GM12878 (cell line): ENCODE measurements around the gene SYNJ2. TPM values are rescaled to one million over a fixed set of nuclear protein-coding genes. Genes with fewer than 3 reads are reported as not detected.
A peak's percentile ranks its signal among the peaks of the same experiment; 100 is the strongest.

Source experiments
- CHD1 ChIP-seq: IDR thresholded peaks from 2 replicates; pipeline ENCODE4 v1.6.1; 2012; ENCODE audit warnings: low read depth, low read length, improper control_type of control experiment
- KDM1A ChIP-seq: fragments of 200-600 bp; sonication (generic); IDR thresholded peaks from 2 replicates; pipeline ENCODE4 v1.6.1; 2016; ENCODE audit warnings: borderline replicate concordance
- RAD21 ChIP-seq: IDR thresholded peaks from 2 replicates; pipeline ENCODE4 v1.6.1; 2011; ENCODE audit warnings: mild to moderate bottlenecking, low read depth, low read length, moderate library complexity; ENCODE audit not compliant: insufficient read depth
- SMC3 ChIP-seq: IDR thresholded peaks from 2 replicates; pipeline ENCODE4 v1.6.1; 2011; ENCODE audit warnings: low read length, improper control_type of control experiment, borderline replicate concordance
- TBL1XR1 ChIP-seq: IDR thresholded peaks from 2 replicates; pipeline ENCODE4 v1.6.1; 2012; ENCODE audit warnings: low read depth, low read length, improper control_type of control experiment
- polyA plus RNA-seq, 11 experiments: library from polyadenylated mRNA; depleted of rRNA in 4 of 11; unstranded in 6 of 11; stranded (reverse) in 5 of 11; fragments of >200 nt; fragmentation: Nextera tagmentation in 4 of 11; fragmentation: Illumina TruSeq in 1 of 11; extraction: Ambion mirVana in 4 of 11; extraction: Trizol in 1 of 11; gene quantifications; 1 replicate in 1 of 11; 2 replicates in 10 of 11; pipeline versions ENCODE4 v1.2.1 to v1.2.3, GENCODE V29; 2011 to 2016; ENCODE audit warnings: inconsistent platforms in 2 of 11, missing spikeins in 2 of 11, low read depth in 1 of 11
- total RNA-seq, 4 experiments: library from RNA; depleted of rRNA in 3 of 4; stranded (reverse); fragments of >200 nt in 3 of 4; fragmentation: Illumina TruSeq in 1 of 4; extraction: Trizol in 1 of 4; gene quantifications; 2 replicates each; pipeline versions ENCODE4 v1.2.1 to v1.2.3, GENCODE V29; 2013 to 2021
- TF ChIP-seq, protein P1 (sequence below): fragments of 450-650 bp; IDR thresholded peaks from 2 replicates; pipeline ENCODE4 v1.6.1; 2017; ENCODE audit warnings: mild to moderate bottlenecking
- TF ChIP-seq, protein P2 (sequence below): fragments of 450-650 bp; IDR thresholded peaks from 2 replicates; pipeline ENCODE4 v1.6.1; 2017; ENCODE audit warnings: antibody characterized with exemption, mild to moderate bottlenecking, moderate library complexity
- TF ChIP-seq, protein P3 (sequence below): IDR thresholded peaks from 2 replicates; pipeline ENCODE4 v1.6.1; 2011; ENCODE audit warnings: borderline replicate concordance, low read depth, mild to moderate bottlenecking, moderate library complexity, mixed read lengths, low read length; ENCODE audit not compliant: insufficient read depth; ENCODE audit errors: extremely low read length
- TF ChIP-seq, protein P4 (sequence below): fragments of 450-650 bp; IDR thresholded peaks from 2 replicates; pipeline ENCODE4 v1.6.1; 2017; ENCODE audit warnings: mild to moderate bottlenecking, low read depth, inconsistent platforms; ENCODE audit not compliant: poor library complexity, severe bottlenecking
- TF ChIP-seq, protein P5 (sequence below): fragments of 450-650 bp; IDR thresholded peaks from 2 replicates; pipeline ENCODE4 v1.6.1; 2016; ENCODE audit warnings: mild to moderate bottlenecking, moderate library complexity, borderline replicate concordance
- TF ChIP-seq, protein P6 (sequence below): IDR thresholded peaks from 2 replicates; pipeline ENCODE4 v1.6.1; 2012; ENCODE audit warnings: low read length, inconsistent platforms
- TF ChIP-seq, protein P7 (sequence below): fragments of 450-650 bp; IDR thresholded peaks from 2 replicates; pipeline ENCODE4 v1.6.1; 2017; ENCODE audit warnings: borderline replicate concordance

The SYNJ2 gene
- total and polyA plus RNA-seq, 10 of the 15 experiments (the other 5 are each of a cell fraction or from before 2014, with no cell fraction given), result 0.11 to 1.8 (median 0.57) TPM

DNA sequence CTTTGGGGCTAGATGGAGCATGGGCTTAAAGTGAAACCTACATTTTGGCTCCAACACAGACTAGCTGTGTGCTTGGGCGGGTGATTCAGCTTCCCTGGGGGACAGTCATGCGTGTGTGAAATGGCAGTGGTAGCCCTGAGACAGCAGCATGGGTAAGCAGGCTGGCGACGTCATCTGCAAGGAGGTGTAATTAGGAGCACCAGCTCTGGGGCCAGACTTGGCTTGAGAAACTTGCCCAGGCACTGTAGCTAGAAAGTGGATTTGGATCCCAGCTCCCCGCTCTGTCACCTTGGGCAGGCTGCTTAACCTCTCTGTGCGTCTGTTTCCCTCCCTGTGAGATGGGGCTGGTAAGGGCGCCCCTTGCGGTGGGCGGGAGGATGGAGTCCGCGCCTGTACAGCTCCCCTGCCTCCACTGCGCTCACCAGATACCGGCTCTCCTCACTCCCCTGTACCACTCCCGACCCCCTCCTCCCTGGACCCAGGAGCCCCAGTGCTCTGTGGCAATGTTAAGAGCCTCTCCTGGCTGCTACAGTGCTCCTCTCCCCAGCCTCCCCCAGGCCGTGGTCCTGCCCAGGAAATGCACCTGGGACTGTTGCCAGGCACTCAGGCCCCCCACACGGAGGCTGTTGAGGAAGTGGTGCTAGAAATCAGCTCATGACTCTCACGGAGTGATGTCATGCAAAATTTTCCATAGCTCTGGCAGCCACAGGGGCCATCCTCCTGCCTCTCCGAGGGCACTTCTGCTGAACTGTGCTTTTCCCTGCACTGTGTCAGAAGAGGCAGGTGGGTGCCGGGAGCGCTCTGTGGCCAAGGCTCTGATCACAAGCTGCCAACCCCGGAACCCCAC lies 44.6 kb downstream of the SYNJ2 start (continued):
- TF ChIP-seq, protein P1, sequence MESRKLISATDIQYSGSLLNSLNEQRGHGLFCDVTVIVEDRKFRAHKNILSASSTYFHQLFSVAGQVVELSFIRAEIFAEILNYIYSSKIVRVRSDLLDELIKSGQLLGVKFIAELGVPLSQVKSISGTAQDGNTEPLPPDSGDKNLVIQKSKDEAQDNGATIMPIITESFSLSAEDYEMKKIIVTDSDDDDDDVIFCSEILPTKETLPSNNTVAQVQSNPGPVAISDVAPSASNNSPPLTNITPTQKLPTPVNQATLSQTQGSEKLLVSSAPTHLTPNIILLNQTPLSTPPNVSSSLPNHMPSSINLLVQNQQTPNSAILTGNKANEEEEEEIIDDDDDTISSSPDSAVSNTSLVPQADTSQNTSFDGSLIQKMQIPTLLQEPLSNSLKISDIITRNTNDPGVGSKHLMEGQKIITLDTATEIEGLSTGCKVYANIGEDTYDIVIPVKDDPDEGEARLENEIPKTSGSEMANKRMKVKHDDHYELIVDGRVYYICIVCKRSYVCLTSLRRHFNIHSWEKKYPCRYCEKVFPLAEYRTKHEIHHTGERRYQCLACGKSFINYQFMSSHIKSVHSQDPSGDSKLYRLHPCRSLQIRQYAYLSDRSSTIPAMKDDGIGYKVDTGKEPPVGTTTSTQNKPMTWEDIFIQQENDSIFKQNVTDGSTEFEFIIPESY, result no peak
- TF ChIP-seq, protein P2, sequence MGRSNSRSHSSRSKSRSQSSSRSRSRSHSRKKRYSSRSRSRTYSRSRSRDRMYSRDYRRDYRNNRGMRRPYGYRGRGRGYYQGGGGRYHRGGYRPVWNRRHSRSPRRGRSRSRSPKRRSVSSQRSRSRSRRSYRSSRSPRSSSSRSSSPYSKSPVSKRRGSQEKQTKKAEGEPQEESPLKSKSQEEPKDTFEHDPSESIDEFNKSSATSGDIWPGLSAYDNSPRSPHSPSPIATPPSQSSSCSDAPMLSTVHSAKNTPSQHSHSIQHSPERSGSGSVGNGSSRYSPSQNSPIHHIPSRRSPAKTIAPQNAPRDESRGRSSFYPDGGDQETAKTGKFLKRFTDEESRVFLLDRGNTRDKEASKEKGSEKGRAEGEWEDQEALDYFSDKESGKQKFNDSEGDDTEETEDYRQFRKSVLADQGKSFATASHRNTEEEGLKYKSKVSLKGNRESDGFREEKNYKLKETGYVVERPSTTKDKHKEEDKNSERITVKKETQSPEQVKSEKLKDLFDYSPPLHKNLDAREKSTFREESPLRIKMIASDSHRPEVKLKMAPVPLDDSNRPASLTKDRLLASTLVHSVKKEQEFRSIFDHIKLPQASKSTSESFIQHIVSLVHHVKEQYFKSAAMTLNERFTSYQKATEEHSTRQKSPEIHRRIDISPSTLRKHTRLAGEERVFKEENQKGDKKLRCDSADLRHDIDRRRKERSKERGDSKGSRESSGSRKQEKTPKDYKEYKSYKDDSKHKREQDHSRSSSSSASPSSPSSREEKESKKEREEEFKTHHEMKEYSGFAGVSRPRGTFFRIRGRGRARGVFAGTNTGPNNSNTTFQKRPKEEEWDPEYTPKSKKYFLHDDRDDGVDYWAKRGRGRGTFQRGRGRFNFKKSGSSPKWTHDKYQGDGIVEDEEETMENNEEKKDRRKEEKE, result no peak
- TF ChIP-seq, protein P3, sequence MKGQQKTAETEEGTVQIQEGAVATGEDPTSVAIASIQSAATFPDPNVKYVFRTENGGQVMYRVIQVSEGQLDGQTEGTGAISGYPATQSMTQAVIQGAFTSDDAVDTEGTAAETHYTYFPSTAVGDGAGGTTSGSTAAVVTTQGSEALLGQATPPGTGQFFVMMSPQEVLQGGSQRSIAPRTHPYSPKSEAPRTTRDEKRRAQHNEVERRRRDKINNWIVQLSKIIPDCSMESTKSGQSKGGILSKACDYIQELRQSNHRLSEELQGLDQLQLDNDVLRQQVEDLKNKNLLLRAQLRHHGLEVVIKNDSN, result no peak
- TF ChIP-seq, protein P4, sequence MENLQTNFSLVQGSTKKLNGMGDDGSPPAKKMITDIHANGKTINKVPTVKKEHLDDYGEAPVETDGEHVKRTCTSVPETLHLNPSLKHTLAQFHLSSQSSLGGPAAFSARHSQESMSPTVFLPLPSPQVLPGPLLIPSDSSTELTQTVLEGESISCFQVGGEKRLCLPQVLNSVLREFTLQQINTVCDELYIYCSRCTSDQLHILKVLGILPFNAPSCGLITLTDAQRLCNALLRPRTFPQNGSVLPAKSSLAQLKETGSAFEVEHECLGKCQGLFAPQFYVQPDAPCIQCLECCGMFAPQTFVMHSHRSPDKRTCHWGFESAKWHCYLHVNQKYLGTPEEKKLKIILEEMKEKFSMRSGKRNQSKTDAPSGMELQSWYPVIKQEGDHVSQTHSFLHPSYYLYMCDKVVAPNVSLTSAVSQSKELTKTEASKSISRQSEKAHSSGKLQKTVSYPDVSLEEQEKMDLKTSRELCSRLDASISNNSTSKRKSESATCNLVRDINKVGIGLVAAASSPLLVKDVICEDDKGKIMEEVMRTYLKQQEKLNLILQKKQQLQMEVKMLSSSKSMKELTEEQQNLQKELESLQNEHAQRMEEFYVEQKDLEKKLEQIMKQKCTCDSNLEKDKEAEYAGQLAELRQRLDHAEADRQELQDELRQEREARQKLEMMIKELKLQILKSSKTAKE, result no peak
- TF ChIP-seq CHD1 (no peak), RAD21 (peak; percentile 19; the same call in 1 of the 2 replicates), KDM1A (no peak), SMC3 (peak; percentile 24; the same call in 1 of the 2 replicates), TBL1XR1 (no peak)
- TF ChIP-seq, protein P5, sequence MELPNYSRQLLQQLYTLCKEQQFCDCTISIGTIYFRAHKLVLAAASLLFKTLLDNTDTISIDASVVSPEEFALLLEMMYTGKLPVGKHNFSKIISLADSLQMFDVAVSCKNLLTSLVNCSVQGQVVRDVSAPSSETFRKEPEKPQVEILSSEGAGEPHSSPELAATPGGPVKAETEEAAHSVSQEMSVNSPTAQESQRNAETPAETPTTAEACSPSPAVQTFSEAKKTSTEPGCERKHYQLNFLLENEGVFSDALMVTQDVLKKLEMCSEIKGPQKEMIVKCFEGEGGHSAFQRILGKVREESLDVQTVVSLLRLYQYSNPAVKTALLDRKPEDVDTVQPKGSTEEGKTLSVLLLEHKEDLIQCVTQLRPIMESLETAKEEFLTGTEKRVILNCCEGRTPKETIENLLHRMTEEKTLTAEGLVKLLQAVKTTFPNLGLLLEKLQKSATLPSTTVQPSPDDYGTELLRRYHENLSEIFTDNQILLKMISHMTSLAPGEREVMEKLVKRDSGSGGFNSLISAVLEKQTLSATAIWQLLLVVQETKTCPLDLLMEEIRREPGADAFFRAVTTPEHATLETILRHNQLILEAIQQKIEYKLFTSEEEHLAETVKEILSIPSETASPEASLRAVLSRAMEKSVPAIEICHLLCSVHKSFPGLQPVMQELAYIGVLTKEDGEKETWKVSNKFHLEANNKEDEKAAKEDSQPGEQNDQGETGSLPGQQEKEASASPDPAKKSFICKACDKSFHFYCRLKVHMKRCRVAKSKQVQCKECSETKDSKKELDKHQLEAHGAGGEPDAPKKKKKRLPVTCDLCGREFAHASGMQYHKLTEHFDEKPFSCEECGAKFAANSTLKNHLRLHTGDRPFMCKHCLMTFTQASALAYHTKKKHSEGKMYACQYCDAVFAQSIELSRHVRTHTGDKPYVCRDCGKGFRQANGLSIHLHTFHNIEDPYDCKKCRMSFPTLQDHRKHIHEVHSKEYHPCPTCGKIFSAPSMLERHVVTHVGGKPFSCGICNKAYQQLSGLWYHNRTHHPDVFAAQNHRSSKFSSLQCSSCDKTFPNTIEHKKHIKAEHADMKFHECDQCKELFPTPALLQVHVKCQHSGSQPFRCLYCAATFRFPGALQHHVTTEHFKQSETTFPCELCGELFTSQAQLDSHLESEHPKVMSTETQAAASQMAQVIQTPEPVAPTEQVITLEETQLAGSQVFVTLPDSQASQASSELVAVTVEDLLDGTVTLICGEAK, result no peak
- TF ChIP-seq, protein P6, sequence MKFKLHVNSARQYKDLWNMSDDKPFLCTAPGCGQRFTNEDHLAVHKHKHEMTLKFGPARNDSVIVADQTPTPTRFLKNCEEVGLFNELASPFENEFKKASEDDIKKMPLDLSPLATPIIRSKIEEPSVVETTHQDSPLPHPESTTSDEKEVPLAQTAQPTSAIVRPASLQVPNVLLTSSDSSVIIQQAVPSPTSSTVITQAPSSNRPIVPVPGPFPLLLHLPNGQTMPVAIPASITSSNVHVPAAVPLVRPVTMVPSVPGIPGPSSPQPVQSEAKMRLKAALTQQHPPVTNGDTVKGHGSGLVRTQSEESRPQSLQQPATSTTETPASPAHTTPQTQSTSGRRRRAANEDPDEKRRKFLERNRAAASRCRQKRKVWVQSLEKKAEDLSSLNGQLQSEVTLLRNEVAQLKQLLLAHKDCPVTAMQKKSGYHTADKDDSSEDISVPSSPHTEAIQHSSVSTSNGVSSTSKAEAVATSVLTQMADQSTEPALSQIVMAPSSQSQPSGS, result no peak
- TF ChIP-seq, protein P7, sequence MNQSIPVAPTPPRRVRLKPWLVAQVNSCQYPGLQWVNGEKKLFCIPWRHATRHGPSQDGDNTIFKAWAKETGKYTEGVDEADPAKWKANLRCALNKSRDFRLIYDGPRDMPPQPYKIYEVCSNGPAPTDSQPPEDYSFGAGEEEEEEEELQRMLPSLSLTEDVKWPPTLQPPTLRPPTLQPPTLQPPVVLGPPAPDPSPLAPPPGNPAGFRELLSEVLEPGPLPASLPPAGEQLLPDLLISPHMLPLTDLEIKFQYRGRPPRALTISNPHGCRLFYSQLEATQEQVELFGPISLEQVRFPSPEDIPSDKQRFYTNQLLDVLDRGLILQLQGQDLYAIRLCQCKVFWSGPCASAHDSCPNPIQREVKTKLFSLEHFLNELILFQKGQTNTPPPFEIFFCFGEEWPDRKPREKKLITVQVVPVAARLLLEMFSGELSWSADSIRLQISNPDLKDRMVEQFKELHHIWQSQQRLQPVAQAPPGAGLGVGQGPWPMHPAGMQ, result no peak
